ENCODE results near the gene CSK. TPM values are rescaled to one million over a fixed set of nuclear protein-coding genes. Genes with fewer than 3 reads are reported as not detected.
A peak's percentile ranks its signal among the peaks of the same experiment; 100 is the strongest.

Gene CSK
- total RNA-seq, 4 donors from 2014 or later: 14.9 to 56.4 (median 24.5) TPM

DNA sequence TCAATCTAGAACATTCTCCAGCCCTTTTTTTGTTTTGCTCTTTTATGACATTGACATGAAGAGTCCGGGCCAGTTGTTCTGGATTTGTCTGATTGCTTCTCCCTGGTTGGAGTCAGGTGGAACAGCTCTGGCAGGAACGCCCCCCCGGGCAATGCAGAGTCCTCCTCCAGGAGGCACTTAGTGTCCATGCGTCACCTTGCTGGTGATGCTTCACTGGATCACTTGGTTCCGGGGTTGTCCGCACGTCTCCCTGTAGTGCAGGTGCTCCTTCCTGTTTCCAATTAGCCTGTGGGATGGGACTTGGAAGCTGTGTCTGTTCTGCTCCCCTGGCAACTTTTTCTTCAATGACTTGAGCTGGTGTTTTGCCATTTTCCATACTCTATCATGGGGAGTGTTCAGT lies 9.8 kb downstream of the CSK start:
- H3K9me3 ChIP-seq: no peaks in the 10 kb centered on the region
- H3K27me3 ChIP-seq: no peaks in the 10 kb centered on the region
- peak overlapping the region in 2 of 4 donors; percentile 7 to 88 for H3K27ac ChIP-seq
- no peak overlapping the region for H3K4me3 ChIP-seq
- no peaks in the 10 kb centered on the region for H3K36me3 ChIP-seq
- TF ChIP-seq POLR2A (IDR thresholded peaks at IDR 0.05) (no peak), EP300 (IDR thresholded peaks at IDR 0.05) (no peak)
- TF ChIP-seq, protein P1, sequence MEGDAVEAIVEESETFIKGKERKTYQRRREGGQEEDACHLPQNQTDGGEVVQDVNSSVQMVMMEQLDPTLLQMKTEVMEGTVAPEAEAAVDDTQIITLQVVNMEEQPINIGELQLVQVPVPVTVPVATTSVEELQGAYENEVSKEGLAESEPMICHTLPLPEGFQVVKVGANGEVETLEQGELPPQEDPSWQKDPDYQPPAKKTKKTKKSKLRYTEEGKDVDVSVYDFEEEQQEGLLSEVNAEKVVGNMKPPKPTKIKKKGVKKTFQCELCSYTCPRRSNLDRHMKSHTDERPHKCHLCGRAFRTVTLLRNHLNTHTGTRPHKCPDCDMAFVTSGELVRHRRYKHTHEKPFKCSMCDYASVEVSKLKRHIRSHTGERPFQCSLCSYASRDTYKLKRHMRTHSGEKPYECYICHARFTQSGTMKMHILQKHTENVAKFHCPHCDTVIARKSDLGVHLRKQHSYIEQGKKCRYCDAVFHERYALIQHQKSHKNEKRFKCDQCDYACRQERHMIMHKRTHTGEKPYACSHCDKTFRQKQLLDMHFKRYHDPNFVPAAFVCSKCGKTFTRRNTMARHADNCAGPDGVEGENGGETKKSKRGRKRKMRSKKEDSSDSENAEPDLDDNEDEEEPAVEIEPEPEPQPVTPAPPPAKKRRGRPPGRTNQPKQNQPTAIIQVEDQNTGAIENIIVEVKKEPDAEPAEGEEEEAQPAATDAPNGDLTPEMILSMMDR (IDR thresholded peaks at IDR 0.05): no peak
- WGBS, 2 donors: 82 to 88% methylated on average over 7 of the region's 7 CpGs
- DNase-seq (ENCODE audit: low spot score in 2 of 2): no peak
- peaks cover 0 to 84% (median 70%) of the 10 kb centered on the region in 4 donors for H3K4me1 ChIP-seq

DNA sequence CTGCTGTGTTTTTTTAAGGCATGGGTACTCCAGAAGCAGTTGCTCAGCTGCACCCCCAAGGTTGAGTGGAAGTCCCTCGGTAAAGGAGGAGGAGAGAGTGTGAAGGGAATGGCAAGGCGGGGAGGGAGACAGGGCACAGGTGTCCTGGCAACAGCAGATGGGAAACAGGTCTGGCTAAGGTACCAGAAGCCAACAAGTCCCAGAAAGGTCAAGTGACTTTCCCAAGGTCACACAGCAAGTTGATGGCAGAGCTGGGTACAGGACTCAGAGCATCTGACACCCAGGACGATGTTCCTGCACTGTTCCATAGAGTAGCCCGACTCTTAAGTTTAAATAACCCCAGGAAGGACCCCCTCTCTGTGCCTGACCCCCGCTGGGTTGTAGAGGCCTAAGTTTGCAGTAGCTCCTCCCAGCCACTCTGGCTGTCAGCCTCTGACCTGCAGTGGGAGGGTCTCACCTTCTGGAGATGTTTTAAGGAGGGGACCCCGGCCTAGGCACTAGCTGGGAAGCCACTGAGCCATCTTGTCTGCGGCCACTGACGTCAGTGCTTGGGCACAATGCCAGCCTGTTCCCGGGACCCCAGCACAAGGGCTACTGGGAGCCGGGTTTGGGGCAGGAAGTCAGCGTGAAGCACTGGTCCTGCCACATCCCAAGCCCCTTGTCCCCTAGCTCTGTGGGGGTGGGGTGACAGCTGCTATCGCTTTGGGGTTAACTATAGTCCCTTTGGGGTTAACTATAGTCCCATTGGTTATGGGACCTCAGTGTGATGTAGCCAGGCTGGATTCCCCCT lies 10.5 kb downstream of the CSK start:
- TF ChIP-seq, protein P1 (IDR thresholded peaks at IDR 0.05): no peak
- TF ChIP-seq POLR2A (IDR thresholded peaks at IDR 0.05): no peak
- no peak for TF ChIP-seq EP300 (IDR thresholded peaks at IDR 0.05)
- Histone ChIP-seq H3K36me3 (no peaks in the 10 kb centered on the region), H3K27me3 (no peaks in the 10 kb centered on the region), H3K4me1 (peaks cover 0 to 82% (median 63%) of the 10 kb centered on the region in 4 donors), H3K27ac (peak overlapping the region in 3 of 4 donors; percentile 7 to 88 (median 40)), H3K4me3 (no peak overlapping the region), H3K9me3 (no peaks in the 10 kb centered on the region)
- DNase-seq (ENCODE audit: low spot score in 2 of 2): no peak
- WGBS, 2 donors: 59 to 60% methylated on average over 8 to 12 of the region's 12 CpGs

DNA sequence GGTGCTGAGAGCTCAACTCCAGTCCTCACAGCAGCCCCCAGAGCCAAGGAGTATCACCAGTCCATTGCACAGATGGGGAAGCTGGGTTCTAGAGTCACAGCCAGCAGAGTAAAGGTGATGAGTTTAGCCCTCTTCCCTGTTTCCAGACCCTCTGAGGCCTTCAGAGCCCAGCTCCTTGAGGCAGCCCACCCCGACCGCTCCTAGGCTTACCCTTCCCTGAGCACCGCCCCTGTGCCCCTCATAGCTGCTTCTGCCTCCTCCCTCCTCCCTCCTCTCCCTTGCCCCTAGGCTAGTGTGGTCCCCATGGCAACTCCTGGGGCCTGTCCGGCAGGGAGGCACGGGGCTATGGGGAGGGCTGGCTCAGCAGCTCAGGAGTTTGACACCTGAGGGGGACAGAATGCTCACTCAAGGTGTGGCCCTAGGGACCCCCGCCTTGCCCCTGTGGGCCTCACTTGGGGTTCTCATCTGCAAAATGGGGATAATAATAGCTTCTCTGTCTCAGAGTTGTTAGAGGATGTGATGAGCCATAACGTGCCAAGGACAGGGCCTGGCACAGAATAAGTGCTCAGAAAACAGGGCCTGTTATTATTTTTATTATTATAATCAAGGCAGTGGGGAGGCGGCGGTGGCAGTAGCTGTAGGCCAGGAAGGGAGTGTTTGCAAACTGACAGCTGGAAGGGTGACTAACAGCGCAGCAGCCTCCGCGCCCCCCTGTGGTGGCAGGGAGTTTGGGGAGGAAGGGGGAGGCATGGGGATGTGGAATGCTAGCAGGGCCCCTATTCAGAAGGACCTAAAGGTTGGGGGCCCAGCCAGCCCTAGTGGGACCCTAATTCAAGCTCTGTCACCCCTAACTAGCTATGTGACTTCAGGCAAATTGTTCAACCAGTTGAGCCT lies 11.5 kb downstream of the CSK start:
- 47 to 52% methylated on average over 12 of the region's 12 CpGs for WGBS, 2 donors
- H3K27ac ChIP-seq: peak overlapping the region in 3 of 4 donors; percentile 5 to 88 (median 7)
- TF ChIP-seq, protein P1 (IDR thresholded peaks at IDR 0.05): peak in 3 of 5 experiments; percentile 12 to 26 (median 23)
- no peak for TF ChIP-seq POLR2A (IDR thresholded peaks at IDR 0.05)
- H3K4me1 ChIP-seq: peaks cover 0 to 72% (median 57%) of the 10 kb centered on the region in 4 donors
- no peaks in the 10 kb centered on the region for H3K27me3 ChIP-seq
- H3K4me3 ChIP-seq: no peak overlapping the region
- DNase-seq (ENCODE audit: low spot score in 2 of 2): no peak
- no peaks in the 10 kb centered on the region for H3K9me3 ChIP-seq
- peaks cover 0 to 3% (median 0%) of the 10 kb centered on the region in 3 donors for H3K36me3 ChIP-seq

DNA sequence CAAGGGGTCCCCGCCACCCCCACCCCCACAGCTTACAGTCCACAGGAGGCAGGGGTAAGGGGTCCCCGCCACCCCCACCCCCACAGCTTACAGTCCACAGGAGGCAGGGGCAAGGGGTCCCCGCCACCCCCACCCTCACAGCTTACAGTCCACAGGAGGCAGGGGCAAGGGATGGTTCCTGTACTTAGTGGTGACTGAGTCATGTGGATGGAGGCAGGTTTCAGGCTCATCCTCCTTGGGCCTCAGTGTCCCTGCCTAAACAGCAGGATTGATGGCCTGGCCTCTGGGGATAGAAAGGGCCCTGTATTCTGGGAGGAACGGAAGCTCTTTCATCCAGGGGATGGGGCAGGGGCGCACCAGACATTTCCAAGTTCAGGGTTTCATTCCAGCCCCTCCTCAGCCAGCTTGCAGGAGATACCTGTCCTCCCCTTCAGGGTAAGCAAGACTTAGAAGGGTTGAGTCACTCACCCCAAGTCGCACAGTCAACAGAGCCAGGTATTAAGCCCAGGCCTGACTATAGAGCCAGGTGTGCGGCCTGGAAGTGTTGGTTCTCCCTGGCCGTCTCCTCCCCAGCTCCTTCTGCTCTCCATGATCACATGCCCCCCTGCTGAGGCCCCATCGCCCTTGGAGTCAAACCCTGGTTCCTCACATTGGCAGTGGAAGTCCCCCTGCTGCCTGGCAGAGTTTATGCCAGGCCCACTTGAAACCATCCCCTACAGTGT lies 12.5 kb downstream of the CSK start:
- H3K4me1 ChIP-seq: peaks cover 0 to 66% (median 50%) of the 10 kb centered on the region in 4 donors
- DNase-seq (ENCODE audit: low spot score in 2 of 2): no peak
- no peak overlapping the region for H3K4me3 ChIP-seq
- peaks cover 0 to 13% (median 4%) of the 10 kb centered on the region in 3 donors for H3K36me3 ChIP-seq
- H3K9me3 ChIP-seq: no peaks in the 10 kb centered on the region
- WGBS, 2 donors: 85 to 90% methylated on average over 6 to 7 of the region's 9 CpGs
- H3K27ac ChIP-seq: peak overlapping the region in 1 of 4 donors; percentile 88
- TF ChIP-seq POLR2A (IDR thresholded peaks at IDR 0.05): no peak
- TF ChIP-seq, protein P1 (IDR thresholded peaks at IDR 0.05): no peak
- no peak for TF ChIP-seq EP300 (IDR thresholded peaks at IDR 0.05)
- H3K27me3 ChIP-seq: no peaks in the 10 kb centered on the region
